HEK293T (cell line): Measurements from ENCODE around the gene HSPA4L.

Source experiments
- CTCF ChIA-PET: fragments of 350-600 bp; formaldehyde crosslinking; extraction: SDS; loops from one replicate; lab custom pipeline; 2021; ENCODE audit warnings: antibody characterized with exemption, inconsistent platforms; lab: Yijun Ruan, JAX
- POLR2A ChIA-PET: fragments of 350-600 bp; formaldehyde crosslinking; extraction: SDS; loops from one replicate; lab custom pipeline; 2020; ENCODE audit warnings: antibody characterized with exemption, inconsistent platforms; lab: Yijun Ruan, JAX
- DNase-seq: peaks from one replicate; pipeline ENCODE4 v3.0.0; 2012; ENCODE audit warnings: mixed read lengths; ENCODE audit errors: extremely low spot score
- ARNT ChIP-seq: fragments of 450-650 bp; IDR thresholded peaks from 2 replicates; pipeline ENCODE4 v1.6.1; 2017; ENCODE audit warnings: mild to moderate bottlenecking
- BHLHE40 ChIP-seq: fragments of 450-650 bp; IDR thresholded peaks from 2 replicates; pipeline ENCODE4 v1.6.1; 2016; ENCODE audit warnings: mild to moderate bottlenecking, moderate library complexity, borderline replicate concordance
- CTBP1 ChIP-seq: fragments of 450-650 bp; IDR thresholded peaks from 2 replicates; pipeline ENCODE4 v1.6.1; 2016; ENCODE audit warnings: borderline replicate concordance
- ELF4 ChIP-seq: fragments of 450-650 bp; IDR thresholded peaks from 2 replicates; pipeline ENCODE4 v1.6.1; 2017; ENCODE audit warnings: antibody characterized with exemption
- FOXA1 ChIP-seq: fragments of 450-650 bp; IDR thresholded peaks from 2 replicates; pipeline ENCODE4 v1.6.1; 2016; ENCODE audit warnings: mild to moderate bottlenecking
- FOXK2 ChIP-seq: fragments of 450-650 bp; IDR thresholded peaks from 2 replicates; pipeline ENCODE4 v1.6.1; 2016; ENCODE audit warnings: mild to moderate bottlenecking
- FOXM1 ChIP-seq: fragments of 450-650 bp; IDR thresholded peaks from 2 replicates; pipeline ENCODE4 v1.6.1; 2017; ENCODE audit warnings: mild to moderate bottlenecking, borderline replicate concordance
- HDGF ChIP-seq: fragments of 450-650 bp; IDR thresholded peaks from 2 replicates; pipeline ENCODE4 v1.6.1; 2017; ENCODE audit warnings: antibody characterized with exemption, borderline replicate concordance
- L3MBTL2 ChIP-seq: fragments of 450-650 bp; conservative IDR thresholded peaks from 2 replicates; pipeline ENCODE4 v1.6.1; 2016; ENCODE audit warnings: mild to moderate bottlenecking
- LEF1 ChIP-seq: fragments of 450-650 bp; IDR thresholded peaks from 2 replicates; pipeline ENCODE4 v1.6.1; 2017; ENCODE audit warnings: mild to moderate bottlenecking, borderline replicate concordance
- NFRKB ChIP-seq: fragments of 450-650 bp; IDR thresholded peaks from 2 replicates; pipeline ENCODE4 v1.6.1; 2016; ENCODE audit warnings: mild to moderate bottlenecking, moderate library complexity
- PKNOX1 ChIP-seq: fragments of 450-650 bp; IDR thresholded peaks from 2 replicates; pipeline ENCODE4 v1.6.1; 2016
- SP1 ChIP-seq: fragments of 450-650 bp; IDR thresholded peaks from 2 replicates; pipeline ENCODE4 v1.6.1; 2017
- SUZ12 ChIP-seq: fragments of 450-650 bp; IDR thresholded peaks from 2 replicates; pipeline ENCODE4 v1.6.1; 2016; ENCODE audit warnings: mild to moderate bottlenecking
- TARDBP ChIP-seq: fragments of 450-650 bp; IDR thresholded peaks from 2 replicates; pipeline ENCODE4 v1.6.1; 2016
- ZNF384 ChIP-seq: fragments of 450-650 bp; IDR thresholded peaks from 2 replicates; pipeline ENCODE4 v1.6.1; 2016

The HSPA4L gene

GRCh38 chr4:127843704-127844600, 61.8 kb downstream of the HSPA4L start:
- TF ChIP-seq L3MBTL2 (no peak), BHLHE40 (no peak), ZNF384 (no peak), CTBP1 (no peak), ELF4 (no peak), SP1 (no peak), FOXK2 (no peak), SUZ12 (no peak), LEF1 (no peak), FOXA1 (no peak), PKNOX1 (no peak), NFRKB (no peak), HDGF (no peak), ARNT (no peak), FOXM1 (no peak)
- ChIA-PET POLR2A (interaction anchor here (1.0 kb wide), 1 partner anchor 30 kb away, joined by 3 read pairs; no protein-coding TSS in a partner anchor), CTCF (no interaction called here)

GRCh38 chr4:127844601-127845116, 62.5 kb downstream of the HSPA4L start:
- no peak for TF ChIP-seq SP1
- no peak for TF ChIP-seq TARDBP
- no peak for TF ChIP-seq NFRKB
- CTCF ChIA-PET: no interaction called here
- POLR2A ChIA-PET: no interaction called here
- no peak for DNase-seq

More at GRCh38 chr4:127843704-127844600, 61.8 kb downstream of the HSPA4L start:
- no peak for DNase-seq

GRCh38 chr4:127846061-127846460, 63.9 kb downstream of the HSPA4L start:
- ChIA-PET POLR2A (no interaction called here), CTCF (no interaction called here)
- no peak for TF ChIP-seq ELF4
- TF ChIP-seq HDGF: no peak
- TF ChIP-seq FOXK2: no peak
- TF ChIP-seq LEF1: no peak
- TF ChIP-seq L3MBTL2: no peak
- no peak for TF ChIP-seq BHLHE40
- no peak for TF ChIP-seq CTBP1
- TF ChIP-seq PKNOX1: no peak
- TF ChIP-seq NFRKB: no peak
- no peak for TF ChIP-seq SP1
- TF ChIP-seq ARNT: no peak
- TF ChIP-seq SUZ12: no peak
- no peak for TF ChIP-seq FOXA1
- no peak for TF ChIP-seq FOXM1
- TF ChIP-seq TARDBP: no peak
- TF ChIP-seq ZNF384: no peak
- DNase-seq: no peak

- DNase-seq: no peak
- POLR2A ChIA-PET: no interaction called here
- CTCF ChIA-PET: no interaction called here
- TF ChIP-seq NFRKB: no peak
- no peak for TF ChIP-seq ELF4
- TF ChIP-seq ARNT: no peak
- TF ChIP-seq TARDBP: no peak
- no peak for TF ChIP-seq FOXA1
- no peak for TF ChIP-seq SP1
- TF ChIP-seq SUZ12: no peak
- no peak for TF ChIP-seq L3MBTL2
- no peak for TF ChIP-seq CTBP1
- TF ChIP-seq FOXK2: no peak
Observed at GRCh38 chr4:127846765-127847164, 64.6 kb downstream of the HSPA4L start.

GRCh38 chr4:127849505-127850234, 67.5 kb downstream of the HSPA4L start:
- CTCF ChIA-PET: no interaction called here
- DNase-seq: no peak
- TF ChIP-seq FOXM1 (no peak), SUZ12 (no peak), L3MBTL2 (no peak), ARNT (no peak), NFRKB (no peak), HDGF (no peak), TARDBP (no peak), FOXA1 (no peak), SP1 (no peak), PKNOX1 (no peak), ZNF384 (no peak), LEF1 (no peak), FOXK2 (no peak), ELF4 (no peak), CTBP1 (no peak), BHLHE40 (no peak)
- POLR2A ChIA-PET: no interaction called here
